Peyer's patch (tissue), 4 donors: ENCODE results near the gene GIMAP6.

Source experiments
- CTCF ChIP-seq, 6 experiments: fragments of 450-650 bp in 4 of 6; fragments of 200-600 bp in 2 of 6; sonication (generic) in 1 of 6; IDR thresholded peaks; one replicate each; pipeline ENCODE4 v1.5.1; 2017 to 2019; ENCODE audit warnings: antibody characterized with exemption in 6 of 6, mild to moderate bottlenecking in 3 of 6, moderate library complexity in 1 of 6
- POLR2A ChIP-seq, 2 donors: fragments of 450-650 bp; IDR thresholded peaks; one replicate each; pipeline ENCODE4 v1.5.1; 2017; ENCODE audit warnings: antibody characterized with exemption in 2 of 2, mild to moderate bottlenecking in 2 of 2, moderate library complexity in 2 of 2

- no peak for TF ChIP-seq POLR2A (IDR thresholded peaks at IDR 0.05)
- no peak for TF ChIP-seq CTCF (IDR thresholded peaks at IDR 0.05)
Measured at GRCh38 chr7:150612925-150613324, 19.3 kb downstream of the GIMAP6 start.
